Endothelial cell of umbilical vein (primary cell): ENCODE data around the gene NLRP6. TPM values are rescaled to one million over a fixed set of nuclear protein-coding genes. Genes with fewer than 3 reads are reported as not detected.

Source experiments
- BruUV-seq: library from RNA; stranded (reverse); fragments of 400-500 nt; replicated peaks from 2 replicates; lab custom pipeline; 2021; lab: Mats Ljungman, UMichigan
- CTCF ChIA-PET: fragments of 300-600, 350-600 bp; sonication (Branson Sonifier 250); formaldehyde crosslinking; loops from one replicate; lab custom pipeline; 2021; ENCODE audit warnings: antibody characterized with exemption, inconsistent platforms; lab: Charles Lee
- POLR2A ChIA-PET: fragments of 300-600, 350-600 bp; sonication (Branson Sonifier 250); formaldehyde crosslinking; loops from one replicate; lab custom pipeline; 2021; ENCODE audit warnings: antibody characterized with exemption, inconsistent platforms; lab: Charles Lee
- DNase-seq: peaks from one replicate; pipeline ENCODE4 v3.0.0-alpha.2; 2011; ENCODE audit warnings: low read depth, low spot score
- FAIRE-seq: peaks from 2 replicates; lab custom pipeline; 2011; peaks lifted over from hg19 to GRCh38; lab: Jason Lieb, UNC
- H2AFZ ChIP-seq: 2 replicates; pipeline ENCODE4 v1.6.0; 2012; ENCODE audit warnings: low read depth, low read length, control low read depth, inconsistent platforms
- H3K27ac ChIP-seq: 2 replicates; pipeline ENCODE4 v1.5.1; 2011; ENCODE audit warnings: low read depth, mild to moderate bottlenecking, control low read depth, low read length, moderate library complexity; ENCODE audit not compliant: insufficient read depth
- H3K27me3 ChIP-seq, 2 experiments: 2 replicates each; pipeline versions ENCODE4 v1.6.0 to v1.6.1; 2011; ENCODE audit warnings: low read length in 2 of 2, mixed read lengths in 1 of 2; ENCODE audit not compliant: control insufficient read depth in 2 of 2, insufficient read depth in 2 of 2
- H3K36me3 ChIP-seq, 2 experiments: 2 replicates in 1 of 2; 3 replicates in 1 of 2; pipeline ENCODE4 v1.5.1; 2011; ENCODE audit warnings: low read length in 2 of 2, mild to moderate bottlenecking in 1 of 2, moderate library complexity in 1 of 2; ENCODE audit not compliant: control insufficient read depth in 2 of 2, insufficient read depth in 2 of 2; ENCODE audit errors: extremely low read depth in 1 of 2
- H3K4me1 ChIP-seq: 3 replicates; pipeline ENCODE4 v1.5.1; 2011; ENCODE audit warnings: mild to moderate bottlenecking, low read length; ENCODE audit not compliant: control insufficient read depth, insufficient read depth; ENCODE audit errors: extremely low read depth
- H3K4me2 ChIP-seq: 2 replicates; pipeline ENCODE4 v1.6.1; 2011; ENCODE audit warnings: low read length, control low read depth, mixed read lengths; ENCODE audit not compliant: insufficient read depth
- H3K4me3 ChIP-seq, 3 experiments: fragments of 200-600 bp in 1 of 3; sonication (generic), shearing (Covaris generic) in 1 of 3; replicated peaks in 1 of 3; 2 replicates each; pipeline ENCODE4 v1.5.1; 2011 to 2016; ENCODE audit warnings: control low read depth in 3 of 3, low read length in 3 of 3, mild to moderate bottlenecking in 2 of 3, inconsistent platforms in 1 of 3, low read depth in 1 of 3, moderate library complexity in 1 of 3; ENCODE audit not compliant: insufficient read depth in 1 of 3
- H3K79me2 ChIP-seq: 2 replicates; pipeline ENCODE4 v1.6.0; 2012; ENCODE audit warnings: low read length, inconsistent platforms; ENCODE audit not compliant: control insufficient read depth, insufficient read depth
- H3K9ac ChIP-seq: replicated peaks from 2 replicates; pipeline ENCODE3; 2011; ENCODE audit warnings: low read length, control low read depth; ENCODE audit not compliant: insufficient read depth; ENCODE audit errors: extremely low read depth
- H3K9me1 ChIP-seq: replicated peaks from 3 replicates; pipeline ENCODE4 v1.6.0; 2011; ENCODE audit warnings: mild to moderate bottlenecking, low read length; ENCODE audit not compliant: control insufficient read depth, insufficient read depth; ENCODE audit errors: extremely low read depth
- H3K9me3 ChIP-seq: replicated peaks from 2 replicates; pipeline ENCODE4 v1.5.1; 2012; ENCODE audit warnings: low read length, inconsistent platforms; ENCODE audit not compliant: control insufficient read depth, insufficient read depth
- H4K20me1 ChIP-seq: replicated peaks from 2 replicates; pipeline ENCODE3; 2011; ENCODE audit warnings: mild to moderate bottlenecking, low read length; ENCODE audit not compliant: control insufficient read depth, insufficient read depth; ENCODE audit errors: extremely low read depth
- CTCF ChIP-seq, 2 donors: IDR thresholded peaks; 1 replicate in 1 of 2; 2 replicates in 1 of 2; pipeline ENCODE4 v1.5.1; 2011; ENCODE audit warnings: low read length in 2 of 2, mild to moderate bottlenecking in 2 of 2, moderate library complexity in 2 of 2, control low read depth in 1 of 2, inconsistent platforms in 1 of 2, low read depth in 1 of 2; ENCODE audit not compliant: insufficient read depth in 1 of 2; ENCODE audit errors: extremely low read depth in 1 of 2
- EZH2 ChIP-seq: IDR thresholded peaks from 2 replicates; pipeline ENCODE4 v1.6.1; 2012; ENCODE audit warnings: borderline replicate concordance, low read depth, mild to moderate bottlenecking, moderate library complexity, low read length, inconsistent platforms; ENCODE audit not compliant: severe bottlenecking
- FOS ChIP-seq: IDR thresholded peaks from 2 replicates; pipeline ENCODE4 v1.6.1; 2011; ENCODE audit warnings: mild to moderate bottlenecking, low read length, moderate library complexity, borderline replicate concordance; ENCODE audit not compliant: insufficient read depth
- GATA2 ChIP-seq: IDR thresholded peaks from 2 replicates; pipeline ENCODE4 v1.7.0; 2011; ENCODE audit warnings: low read depth, mild to moderate bottlenecking, moderate library complexity, mixed read lengths, low read length; ENCODE audit not compliant: insufficient read length, insufficient read depth
- JUN ChIP-seq: IDR thresholded peaks from 2 replicates; pipeline ENCODE4 v1.6.1; 2011; ENCODE audit warnings: borderline replicate concordance, low read depth; ENCODE audit not compliant: insufficient read length, insufficient read depth
- MAX ChIP-seq: IDR thresholded peaks from 2 replicates; pipeline ENCODE4 v1.6.1; 2011; ENCODE audit not compliant: insufficient read depth, insufficient read length
- MYC ChIP-seq: IDR thresholded peaks from one replicate; pipeline ENCODE4 v1.6.1; 2011; ENCODE audit warnings: mild to moderate bottlenecking, low read depth, low read length
- POLR2A ChIP-seq: IDR thresholded peaks from 2 replicates; pipeline ENCODE4 v1.6.1; 2012; ENCODE audit warnings: low read depth, mild to moderate bottlenecking, control low read depth, low read length
- POLR2AphosphoS5 ChIP-seq: IDR thresholded peaks from 2 replicates; pipeline ENCODE4 v1.6.1; 2012; ENCODE audit warnings: low read depth, mild to moderate bottlenecking, control low read depth, low read length, moderate library complexity; ENCODE audit not compliant: insufficient read depth
- dilution Hi-C: fragments of 300-500 bp; cut with MboI; formaldehyde crosslinking; loops from one replicate; pipeline ENCODE4 v1.15.0; 2019; ENCODE audit warnings: low sequenced_read_pairs; ENCODE audit not compliant: extremely low pct_ligation_motif_present
- intact Hi-C: fragments of 100-400 bp; cut with micrococcal nuclease; formaldehyde crosslinking; loops from one replicate; pipeline ENCODE4 v1.10.0; 2022
- polyA plus RNA-seq, 4 experiments: library from polyadenylated mRNA; depleted of rRNA in 3 of 4; stranded (reverse) in 3 of 4; unstranded in 1 of 4; fragments of >200 nt; gene quantifications; 2 replicates each; pipeline versions ENCODE4 v1.2.1 to v1.2.3, GENCODE V29; 2011 to 2012; ENCODE audit warnings: missing spikeins in 1 of 4
- total RNA-seq: library from RNA; stranded (reverse); gene quantifications from 2 replicates; pipeline ENCODE4 v1.2.3, GENCODE V29; 2021

The NLRP6 gene
- total and polyA plus RNA-seq, 2 donors (not counting 3 experiments of a cell fraction or from before 2014, with no cell fraction given) = not detected

- H3K9me3 ChIP-seq = no peaks in the 10 kb centered on the region
- FAIRE-seq (no peak), DNase-seq (no peak)
- peaks cover 11% of the 10 kb centered on the region for H3K79me2 ChIP-seq
- POLR2A ChIA-PET = no interaction called here
- H3K4me1 ChIP-seq = peaks cover 11% of the 10 kb centered on the region
- peaks cover 0 to 2% of the 10 kb centered on the region in 2 experiments for H3K36me3 ChIP-seq
- intact Hi-C loops = no loop called here
- no peaks in the 10 kb centered on the region for H3K27me3 ChIP-seq
- H2AFZ ChIP-seq = no peak overlapping the region
- CTCF ChIA-PET = interaction anchor here (1.0 kb wide), 1 partner anchor 16 kb away, joined by 3 read pairs; no protein-coding TSS in a partner anchor
- H3K4me3 ChIP-seq = no peak overlapping the region
- TF ChIP-seq MAX (no peak), POLR2AphosphoS5 (no peak), JUN (no peak), EZH2 (no peak), POLR2A (no peak), CTCF (IDR thresholded peaks at IDR 0.05; ENCODE audit: extremely low read depth in 1 of 2, insufficient read depth in 1 of 2, low read depth in 1 of 2, low read length in 2 of 2) (no peak), FOS (no peak), MYC (no peak), GATA2 (no peak)
- no peak overlapping the region for H3K4me2 ChIP-seq
- no peaks in the 10 kb centered on the region for H4K20me1 ChIP-seq
- no peak overlapping the region for H3K27ac ChIP-seq
- no TSS peak for BruUV-seq
- dilution Hi-C loops = no loop called here
- H3K9ac ChIP-seq = no peak overlapping the region
- H3K9me1 ChIP-seq = no peaks in the 10 kb centered on the region
These were observed 45.2 kb upstream of the NLRP6 start for GRCh38 chr11:232783-233565.
